HG03442 (cell line): ENCODE data around the gene ALAD.
"Not testable (repeated sequence)": the region's sequence is repeated elsewhere in the genome, so short reads cannot be mapped to it uniquely, and the experiment has no call there.

Source experiments
- ATAC-seq: cut with Tn5 transposase; IDR thresholded peaks from one replicate; pipeline ENCODE4 v1.9.1; 2021; ENCODE audit warnings: mild to moderate bottlenecking, moderate library complexity; ENCODE audit not compliant: unreplicated experiment

ALAD gene

GRCh38 chr9:113375057-113376023, 25.7 kb downstream of the ALAD start:
- no peak for ATAC-seq

GRCh38 chr9:113373676-113374392, 27.2 kb downstream of the ALAD start:
- no peak for ATAC-seq

GRCh38 chr9:113373256-113373655, 27.8 kb downstream of the ALAD start:
- no peak for ATAC-seq

GRCh38 chr9:113372059-113372458, 29.0 kb downstream of the ALAD start:
- ATAC-seq, result no peak

- no peak for ATAC-seq
These were observed 30.2 kb downstream of the ALAD start for GRCh38 chr9:113370806-113371325.

GRCh38 chr9:113369855-113370140, 31.3 kb downstream of the ALAD start:
- ATAC-seq, result no peak

- no peak for ATAC-seq
These were observed 31.9 kb downstream of the ALAD start for GRCh38 chr9:113368982-113369854.

- ATAC-seq, result no peak
These were observed 32.6 kb downstream of the ALAD start for GRCh38 chr9:113368348-113368981.

- ATAC-seq, result not testable (repeated sequence)
These were observed 35.4 kb downstream of the ALAD start for GRCh38 chr9:113365652-113366051.

- ATAC-seq, result no peak
These were observed 36.1 kb downstream of the ALAD start for GRCh38 chr9:113364951-113365350.

- no peak for ATAC-seq
These were observed 37.7 kb downstream of the ALAD start for GRCh38 chr9:113363336-113363735.

- no peak for ATAC-seq
These were observed 39.6 kb downstream of the ALAD start for GRCh38 chr9:113361304-113362018.

GRCh38 chr9:113360242-113360842, 40.7 kb downstream of the ALAD start:
- no peak for ATAC-seq

- ATAC-seq, result no peak
These were observed 41.7 kb downstream of the ALAD start for GRCh38 chr9:113359385-113359784.

- no peak for ATAC-seq
These were observed 44.3 kb downstream of the ALAD start for GRCh38 chr9:113356686-113357292.

GRCh38 chr9:113355040-113355596, 46.0 kb downstream of the ALAD start:
- no peak for ATAC-seq

GRCh38 chr9:113352411-113352810, 48.7 kb downstream of the ALAD start:
- ATAC-seq, result no peak

GRCh38 chr9:113352006-113352405, 49.1 kb downstream of the ALAD start:
- ATAC-seq, result no peak

- peak; percentile 26 for ATAC-seq
These were observed 50.1 kb downstream of the ALAD start for GRCh38 chr9:113350937-113351336.
